Colonic mucosa (tissue), 4 donors: ENCODE measurements around the gene CCM2. TPM values are rescaled to one million over a fixed set of nuclear protein-coding genes. Genes with fewer than 3 reads are reported as not detected.

Experiments used
- DNase-seq: peaks from one replicate; pipeline ENCODE4 v3.0.0-alpha.2; 2020
- H3K27ac ChIP-seq: fragments of 200-600 bp; one replicate; pipeline ENCODE4 v1.8.0; 2021
- H3K27me3 ChIP-seq: fragments of 200-600 bp; one replicate; pipeline ENCODE4 v1.8.0; 2021
- H3K36me3 ChIP-seq: fragments of 200-600 bp; one replicate; pipeline ENCODE4 v1.8.0; 2021
- H3K4me1 ChIP-seq: fragments of 200-600 bp; one replicate; pipeline ENCODE4 v1.8.0; 2021; ENCODE audit warnings: mild to moderate bottlenecking
- H3K4me3 ChIP-seq: fragments of 200-600 bp; one replicate; pipeline ENCODE4 v1.8.0; 2021
- H3K9ac ChIP-seq, 2 donors: one replicate each; pipeline ENCODE4 v1.7.0; 2013; ENCODE audit warnings: control low read depth in 2 of 2, low read depth in 2 of 2, low read length in 2 of 2
- H3K9me3 ChIP-seq: fragments of 200-600 bp; one replicate; pipeline ENCODE4 v1.8.0; 2021
- CTCF ChIP-seq: fragments of 200-600 bp; IDR thresholded peaks from one replicate; pipeline ENCODE4 v1.8.0; 2022; ENCODE audit warnings: antibody characterized with exemption, mild to moderate bottlenecking
- intact Hi-C: fragments of 100-400 bp; cut with DNase I; formaldehyde crosslinking; loops from one replicate; pipeline ENCODE4 v1.14.1; 2022
- total RNA-seq, 2 donors: library from RNA; stranded (reverse); fragmentation: NEBNext Ultra II Directional in 1 of 2; extraction: Animal tissue kit (Norgen Biotek cat#: 25700) in 1 of 2; gene quantifications; one replicate each; pipeline ENCODE4 v1.2.1, GENCODE V29; 2021
- donor health status: healthy.
- donor health status: DM: no; HTN: no; CAD: no.
- donor health status: DM: no; HTN: no; CAD: no.

The CCM2 gene
- total RNA-seq, 2 donors from 2014 or later = 34.8 to 38.0 TPM

GRCh38 chr7:44971188-44971901 is 28.7 kb upstream of the CCM2 start:
- intact Hi-C loops = no loop called here
- Histone ChIP-seq H3K27ac (no peak overlapping the region), H3K27me3 (no peaks in the 10 kb centered on the region), H3K4me1 (no peaks in the 10 kb centered on the region), H3K4me3 (no peak overlapping the region), H3K9me3 (no peaks in the 10 kb centered on the region), H3K9ac (no peak overlapping the region), H3K36me3 (no peaks in the 10 kb centered on the region)
- no peak for TF ChIP-seq CTCF
- no peak for DNase-seq

GRCh38 chr7:44971902-44972441 is 28.0 kb upstream of the CCM2 start:
- no peaks in the 10 kb centered on the region for H3K9me3 ChIP-seq
- no peak for DNase-seq
- TF ChIP-seq CTCF = no peak
- no peak overlapping the region for H3K27ac ChIP-seq
- no peaks in the 10 kb centered on the region for H3K36me3 ChIP-seq
- H3K9ac ChIP-seq = no peak overlapping the region
- H3K4me3 ChIP-seq = no peak overlapping the region
- H3K4me1 ChIP-seq = no peaks in the 10 kb centered on the region
- intact Hi-C loops = no loop called here
- no peaks in the 10 kb centered on the region for H3K27me3 ChIP-seq

GRCh38 chr7:44972562-44972961 is 27.4 kb upstream of the CCM2 start:
- no peak for DNase-seq
- H3K36me3 ChIP-seq = no peaks in the 10 kb centered on the region
- no peak overlapping the region for H3K4me3 ChIP-seq
- intact Hi-C loops = no loop called here
- TF ChIP-seq CTCF = no peak
- H3K9ac ChIP-seq = no peak overlapping the region
- H3K4me1 ChIP-seq = no peaks in the 10 kb centered on the region
- no peaks in the 10 kb centered on the region for H3K9me3 ChIP-seq
- H3K27ac ChIP-seq = no peak overlapping the region
- no peaks in the 10 kb centered on the region for H3K27me3 ChIP-seq

- Histone ChIP-seq H3K9ac (no peak overlapping the region), H3K4me1 (no peaks in the 10 kb centered on the region), H3K4me3 (no peak overlapping the region), H3K27me3 (no peaks in the 10 kb centered on the region), H3K36me3 (no peaks in the 10 kb centered on the region), H3K9me3 (no peaks in the 10 kb centered on the region), H3K27ac (no peak overlapping the region)
- intact Hi-C loops = no loop called here
- DNase-seq = peak; percentile 40
- TF ChIP-seq CTCF = peak; percentile 48
Measured at GRCh38 chr7:44973610-44974401, 26.2 kb upstream of the CCM2 start.

GRCh38 chr7:44974549-44974948 is 25.5 kb upstream of the CCM2 start:
- Histone ChIP-seq H3K9me3 (no peaks in the 10 kb centered on the region), H3K4me3 (no peak overlapping the region), H3K36me3 (no peaks in the 10 kb centered on the region), H3K27me3 (no peaks in the 10 kb centered on the region), H3K9ac (no peak overlapping the region), H3K4me1 (no peaks in the 10 kb centered on the region), H3K27ac (no peak overlapping the region)
- no peak for DNase-seq
- no peak for TF ChIP-seq CTCF
- intact Hi-C loops = no loop called here
